PFSK-1 (cell line): ENCODE results near the gene ZNF618.

Source experiments
- FOXP2 ChIP-seq: optimal IDR thresholded peaks from 2 replicates; pipeline ENCODE3; 2011; ENCODE audit warnings: borderline replicate concordance, control low read depth, inconsistent platforms; ENCODE audit not compliant: insufficient read depth; ENCODE audit errors: extremely low read length, extremely low read depth
- POLR2AphosphoS5 ChIP-seq: IDR thresholded peaks from 2 replicates; pipeline ENCODE4 v1.6.1; 2012; ENCODE audit warnings: low read depth, mild to moderate bottlenecking, control low read depth, low read length, moderate library complexity
- SIN3A ChIP-seq: IDR thresholded peaks from 2 replicates; pipeline ENCODE4 v1.6.1; 2012; ENCODE audit warnings: mild to moderate bottlenecking, low read length, moderate library complexity, borderline replicate concordance; ENCODE audit not compliant: insufficient read depth
- TAF1 ChIP-seq: IDR thresholded peaks from 2 replicates; pipeline ENCODE4 v1.6.1; 2012; ENCODE audit warnings: low read length, control low read depth, borderline replicate concordance; ENCODE audit not compliant: insufficient read depth
- TF ChIP-seq, protein P1 (sequence below), 2 experiments: IDR thresholded peaks; 2 replicates each; pipeline versions ENCODE4 v1.6.1 to v1.8.0; 2011 to 2012; ENCODE audit warnings: low read depth in 2 of 2, low read length in 2 of 2, control low read depth in 1 of 2, inconsistent platforms in 1 of 2, mild to moderate bottlenecking in 1 of 2, moderate library complexity in 1 of 2; ENCODE audit not compliant: insufficient read depth in 1 of 2

ZNF618 gene

DNA sequence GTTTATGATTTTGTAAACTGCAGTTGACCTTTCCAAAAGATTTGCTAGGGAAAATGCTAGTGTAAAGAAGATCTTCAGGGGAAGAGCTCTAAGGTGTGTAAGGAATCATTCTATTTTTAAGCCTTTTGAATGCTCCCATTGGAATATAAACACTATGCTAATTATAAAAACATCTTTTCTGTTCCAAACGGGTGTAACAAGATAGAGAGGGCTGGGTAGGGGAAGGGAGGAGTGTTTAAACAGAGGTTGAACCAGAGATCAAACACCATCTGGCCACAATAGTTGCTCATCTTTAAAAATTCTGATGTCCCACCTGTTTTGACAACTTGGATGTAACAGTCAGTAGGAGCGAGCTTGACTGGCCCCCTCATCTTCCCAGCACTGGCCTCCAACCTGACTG is 38.4 kb downstream of the ZNF618 start:
- TF ChIP-seq FOXP2: no peak
- TF ChIP-seq TAF1: no peak
- TF ChIP-seq, protein P1, sequence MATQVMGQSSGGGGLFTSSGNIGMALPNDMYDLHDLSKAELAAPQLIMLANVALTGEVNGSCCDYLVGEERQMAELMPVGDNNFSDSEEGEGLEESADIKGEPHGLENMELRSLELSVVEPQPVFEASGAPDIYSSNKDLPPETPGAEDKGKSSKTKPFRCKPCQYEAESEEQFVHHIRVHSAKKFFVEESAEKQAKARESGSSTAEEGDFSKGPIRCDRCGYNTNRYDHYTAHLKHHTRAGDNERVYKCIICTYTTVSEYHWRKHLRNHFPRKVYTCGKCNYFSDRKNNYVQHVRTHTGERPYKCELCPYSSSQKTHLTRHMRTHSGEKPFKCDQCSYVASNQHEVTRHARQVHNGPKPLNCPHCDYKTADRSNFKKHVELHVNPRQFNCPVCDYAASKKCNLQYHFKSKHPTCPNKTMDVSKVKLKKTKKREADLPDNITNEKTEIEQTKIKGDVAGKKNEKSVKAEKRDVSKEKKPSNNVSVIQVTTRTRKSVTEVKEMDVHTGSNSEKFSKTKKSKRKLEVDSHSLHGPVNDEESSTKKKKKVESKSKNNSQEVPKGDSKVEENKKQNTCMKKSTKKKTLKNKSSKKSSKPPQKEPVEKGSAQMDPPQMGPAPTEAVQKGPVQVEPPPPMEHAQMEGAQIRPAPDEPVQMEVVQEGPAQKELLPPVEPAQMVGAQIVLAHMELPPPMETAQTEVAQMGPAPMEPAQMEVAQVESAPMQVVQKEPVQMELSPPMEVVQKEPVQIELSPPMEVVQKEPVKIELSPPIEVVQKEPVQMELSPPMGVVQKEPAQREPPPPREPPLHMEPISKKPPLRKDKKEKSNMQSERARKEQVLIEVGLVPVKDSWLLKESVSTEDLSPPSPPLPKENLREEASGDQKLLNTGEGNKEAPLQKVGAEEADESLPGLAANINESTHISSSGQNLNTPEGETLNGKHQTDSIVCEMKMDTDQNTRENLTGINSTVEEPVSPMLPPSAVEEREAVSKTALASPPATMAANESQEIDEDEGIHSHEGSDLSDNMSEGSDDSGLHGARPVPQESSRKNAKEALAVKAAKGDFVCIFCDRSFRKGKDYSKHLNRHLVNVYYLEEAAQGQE (IDR thresholded peaks at IDR 0.05; ENCODE audit: insufficient read depth in 1 of 2, low read depth in 2 of 2, low read length in 2 of 2): no peak
- no peak for TF ChIP-seq POLR2AphosphoS5
- no peak for TF ChIP-seq SIN3A

DNA sequence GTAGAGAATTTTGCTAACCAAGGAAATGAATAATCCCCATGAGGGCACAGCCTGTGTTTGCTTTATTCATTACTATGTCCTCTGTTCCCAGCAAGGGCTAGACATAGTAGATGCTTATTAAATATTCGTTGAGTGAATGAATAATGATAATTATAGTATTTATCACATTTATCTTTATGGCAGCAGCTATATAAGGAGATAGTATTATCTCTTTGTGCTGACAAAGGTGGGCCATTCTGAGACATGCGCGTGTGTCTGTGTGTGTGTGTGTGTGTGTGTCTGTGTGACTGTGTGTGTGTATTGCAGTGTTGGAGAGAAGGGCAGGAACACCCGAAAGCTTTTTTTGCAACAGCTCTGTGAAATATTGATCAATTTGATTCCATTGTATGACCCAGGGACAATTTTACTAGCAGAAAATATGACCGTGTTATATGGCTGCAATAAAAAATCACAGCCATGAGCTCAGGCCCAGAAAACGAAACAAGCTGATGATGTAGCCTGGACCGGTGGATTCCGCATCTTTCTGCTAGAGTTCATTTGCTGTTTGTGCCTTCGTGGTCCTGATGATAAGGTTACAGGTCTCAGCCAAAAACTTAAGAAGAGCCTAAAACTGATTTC is 39.8 kb downstream of the ZNF618 start:
- TF ChIP-seq SIN3A (no peak), TAF1 (no peak), POLR2AphosphoS5 (no peak), FOXP2 (no peak)
- TF ChIP-seq, protein P1 (IDR thresholded peaks at IDR 0.05; ENCODE audit: insufficient read depth in 1 of 2, low read depth in 2 of 2, low read length in 2 of 2): no peak

DNA sequence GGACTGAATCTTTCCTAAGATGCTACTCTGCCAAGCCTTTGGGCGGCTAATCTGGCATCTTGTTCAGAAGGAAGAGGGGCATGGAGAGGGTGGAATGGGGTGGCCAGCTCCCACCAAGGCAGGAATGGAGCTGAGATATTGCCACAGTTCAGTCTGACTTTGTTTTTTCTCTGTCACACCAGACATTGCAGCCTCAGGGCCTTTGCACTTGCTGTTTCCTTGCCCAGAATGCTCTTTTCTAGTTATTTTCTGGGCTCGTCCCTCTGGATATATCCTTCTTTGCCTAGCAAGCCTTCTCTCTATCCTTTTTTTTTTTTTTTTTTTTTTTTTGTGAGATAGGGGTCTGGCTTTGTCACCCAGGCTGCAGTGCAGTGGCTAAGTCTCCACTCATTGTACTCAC is 40.8 kb downstream of the ZNF618 start:
- no peak for TF ChIP-seq POLR2AphosphoS5
- no peak for TF ChIP-seq FOXP2
- no peak for TF ChIP-seq SIN3A
- no peak for TF ChIP-seq TAF1

DNA sequence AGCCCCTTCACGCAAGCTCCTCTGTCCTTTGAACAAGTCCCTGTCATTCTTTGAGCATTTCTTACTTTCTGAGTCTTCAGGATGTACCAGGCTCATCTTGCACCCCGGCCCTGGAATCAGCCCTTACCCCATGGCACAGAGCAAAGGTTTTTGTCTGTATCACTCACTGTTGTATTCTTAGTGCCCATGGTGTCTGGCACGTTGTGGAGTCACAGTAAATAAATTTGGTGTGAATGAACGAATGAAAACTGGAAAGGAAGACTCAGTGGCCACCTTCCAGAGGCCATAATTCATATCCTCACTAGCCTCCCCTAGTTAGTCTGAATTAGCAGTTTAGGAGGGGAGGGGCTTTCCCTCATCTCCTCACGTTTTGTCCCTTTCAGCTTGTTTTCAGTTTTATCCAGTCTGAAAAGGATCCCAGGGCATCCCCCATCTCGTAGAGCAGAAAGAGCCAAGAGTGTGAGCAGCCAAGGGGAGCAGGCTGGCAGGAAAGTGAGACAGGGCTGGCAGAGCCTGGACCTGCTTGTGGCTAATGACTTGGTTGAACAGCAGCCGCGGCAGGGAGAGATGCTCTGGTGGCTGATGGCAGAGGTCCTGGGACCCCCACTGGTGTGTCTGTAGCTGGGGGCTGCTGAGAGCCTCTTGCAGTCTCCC is 42.7 kb downstream of the ZNF618 start:
- no peak for TF ChIP-seq FOXP2
- TF ChIP-seq TAF1: no peak
- no peak for TF ChIP-seq POLR2AphosphoS5
- TF ChIP-seq, protein P1 (IDR thresholded peaks at IDR 0.05; ENCODE audit: insufficient read depth in 1 of 2, low read depth in 2 of 2, low read length in 2 of 2): no peak
- no peak for TF ChIP-seq SIN3A

DNA sequence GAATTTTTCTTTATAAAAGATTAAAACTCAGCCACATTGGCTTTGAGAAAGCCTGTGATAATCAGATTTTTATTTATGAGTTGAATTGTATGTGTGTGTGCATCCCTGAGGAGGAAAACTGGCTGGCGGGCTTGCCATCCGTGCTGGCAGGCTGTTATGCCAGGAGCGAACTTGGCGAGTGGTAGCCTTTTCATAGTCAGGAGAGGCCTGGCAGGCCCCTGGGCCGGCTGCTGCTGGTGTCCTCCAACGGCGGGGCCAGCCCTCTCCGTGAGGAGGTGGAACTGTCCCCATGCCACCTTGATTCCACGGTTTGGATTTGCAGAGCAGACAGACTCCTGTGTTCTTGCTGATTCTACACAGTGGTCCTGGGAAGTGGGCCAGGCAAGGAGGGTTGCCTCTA is 43.3 kb downstream of the ZNF618 start:
- no peak for TF ChIP-seq FOXP2
- no peak for TF ChIP-seq SIN3A
- TF ChIP-seq, protein P1 (IDR thresholded peaks at IDR 0.05; ENCODE audit: insufficient read depth in 1 of 2, low read depth in 2 of 2, low read length in 2 of 2): no peak
- no peak for TF ChIP-seq POLR2AphosphoS5
